Right kidney (tissue), 1 donor: ENCODE measurements around the gene IKZF1.

Source experiments
- DNase-seq: peaks from one replicate; pipeline ENCODE4 v3.0.0-alpha.2; 2016

The IKZF1 gene

GRCh38 chr7:50308532-50309385 is 4.2 kb downstream of the IKZF1 start:
- no peak for DNase-seq

GRCh38 chr7:50309721-50310120 is 5.2 kb downstream of the IKZF1 start:
- DNase-seq = no peak

GRCh38 chr7:50310361-50310760 is 5.8 kb downstream of the IKZF1 start:
- DNase-seq = no peak

GRCh38 chr7:50310956-50311355 is 6.4 kb downstream of the IKZF1 start:
- no peak for DNase-seq

- no peak for DNase-seq
These were observed 8.0 kb downstream of the IKZF1 start for GRCh38 chr7:50312250-50313162.

GRCh38 chr7:50314836-50315592 is 10.5 kb downstream of the IKZF1 start:
- DNase-seq = peak; percentile 18

GRCh38 chr7:50315739-50316671 is 11.5 kb downstream of the IKZF1 start:
- no peak for DNase-seq

GRCh38 chr7:50317221-50317678 is 12.7 kb downstream of the IKZF1 start:
- DNase-seq = no peak

- DNase-seq = no peak
These were observed 13.5 kb downstream of the IKZF1 start for GRCh38 chr7:50317697-50318669.

GRCh38 chr7:50321487-50322067 is 17.1 kb downstream of the IKZF1 start:
- DNase-seq = no peak

- DNase-seq = no peak
These were observed 19.6 kb downstream of the IKZF1 start for GRCh38 chr7:50324113-50324512.

GRCh38 chr7:50327443-50327842 is 22.9 kb downstream of the IKZF1 start:
- DNase-seq = no peak

- DNase-seq = no peak
These were observed 25.3 kb downstream of the IKZF1 start for GRCh38 chr7:50329775-50330174.

GRCh38 chr7:50330254-50330653 is 25.7 kb downstream of the IKZF1 start:
- DNase-seq = no peak

- DNase-seq = no peak
These were observed 26.2 kb downstream of the IKZF1 start for GRCh38 chr7:50330696-50331095.

- no peak for DNase-seq
These were observed 27.2 kb downstream of the IKZF1 start for GRCh38 chr7:50331564-50332208.

GRCh38 chr7:50332241-50333165 is 28.0 kb downstream of the IKZF1 start:
- DNase-seq = no peak

GRCh38 chr7:50333221-50333651 is 28.7 kb downstream of the IKZF1 start:
- DNase-seq = no peak
